ENCODE data around the gene HNRNPLL. TPM values are rescaled to one million over a fixed set of nuclear protein-coding genes. Genes with fewer than 3 reads are reported as not detected.
A peak's percentile ranks its signal among the peaks of the same experiment; 100 is the strongest.

The HNRNPLL gene
- total RNA-seq, 4 donors from 2014 or later, result 35.6 to 100 (median 55.4) TPM

GRCh38 chr2:38534746-38535403, 67.9 kb downstream of the HNRNPLL start:
- Histone ChIP-seq H3K27ac (peak overlapping the region; percentile 77 to 87), H3K36me3 (no peaks in the 10 kb centered on the region), H3K4me1 (peaks cover 0 to 4% of the 10 kb centered on the region in 2 donors), H3K4me3 (peak overlapping the region; percentile 45 to 50), H3K9me3 (no peaks in the 10 kb centered on the region), H3K27me3 (no peaks in the 10 kb centered on the region)
- TF ChIP-seq POLR2A (IDR thresholded peaks at IDR 0.05) (peak in 1 of 2 donors; percentile 49), CTCF (IDR thresholded peaks at IDR 0.05) (no peak)
- DNase-seq, result peak; percentile 51 to 79
- intact Hi-C loops (cut with DNase I; ENCODE audit: low total_unique reads), result loop anchor here (10.0 kb wide), 1 partner anchor 210 kb away; no protein-coding TSS in a partner anchor

- TF ChIP-seq POLR2A (IDR thresholded peaks at IDR 0.05), result no peak
- no peak for TF ChIP-seq CTCF (IDR thresholded peaks at IDR 0.05)
- H3K27ac ChIP-seq, result peak overlapping the region; percentile 11 to 87
- intact Hi-C loops (cut with DNase I; ENCODE audit: low total_unique reads), result loop anchor here (10.0 kb wide), 1 partner anchor 211 kb away; no protein-coding TSS in a partner anchor
- H3K4me1 ChIP-seq, result peaks cover 0 to 4% of the 10 kb centered on the region in 2 donors
- H3K9me3 ChIP-seq, result no peaks in the 10 kb centered on the region
- H3K4me3 ChIP-seq, result peak overlapping the region in 1 of 2 donors; percentile 10
- H3K36me3 ChIP-seq, result no peaks in the 10 kb centered on the region
- H3K27me3 ChIP-seq, result no peaks in the 10 kb centered on the region
- DNase-seq, result no peak
These were observed 68.8 kb downstream of the HNRNPLL start for GRCh38 chr2:38533757-38534545.

GRCh38 chr2:38533180-38533579, 69.5 kb downstream of the HNRNPLL start:
- Histone ChIP-seq H3K4me3 (no peak overlapping the region), H3K27me3 (no peaks in the 10 kb centered on the region), H3K36me3 (no peaks in the 10 kb centered on the region), H3K27ac (peak overlapping the region in 1 of 2 donors; percentile 87), H3K4me1 (peaks cover 4 to 6% of the 10 kb centered on the region in 2 donors), H3K9me3 (no peaks in the 10 kb centered on the region)
- intact Hi-C loops (cut with DNase I; ENCODE audit: low total_unique reads), result loop anchor here (10.0 kb wide), 1 partner anchor 212 kb away; no protein-coding TSS in a partner anchor
- TF ChIP-seq POLR2A (IDR thresholded peaks at IDR 0.05) (no peak), CTCF (IDR thresholded peaks at IDR 0.05) (no peak)
- DNase-seq, result no peak

- Histone ChIP-seq H3K4me1 (peaks cover 4 to 6% of the 10 kb centered on the region in 2 donors), H3K27me3 (no peaks in the 10 kb centered on the region), H3K36me3 (no peaks in the 10 kb centered on the region), H3K9me3 (no peaks in the 10 kb centered on the region), H3K27ac (peak overlapping the region in 1 of 2 donors; percentile 87), H3K4me3 (no peak overlapping the region)
- DNase-seq, result no peak
- no peak for TF ChIP-seq POLR2A (IDR thresholded peaks at IDR 0.05)
- TF ChIP-seq CTCF (IDR thresholded peaks at IDR 0.05), result no peak
- intact Hi-C loops (cut with DNase I; ENCODE audit: low total_unique reads), result loop anchor here (10.0 kb wide), 1 partner anchor 212 kb away; no protein-coding TSS in a partner anchor
These were observed 70.4 kb downstream of the HNRNPLL start for GRCh38 chr2:38532366-38532765.

- DNase-seq, result no peak
- no peaks in the 10 kb centered on the region for H3K36me3 ChIP-seq
- peaks cover 4 to 6% of the 10 kb centered on the region in 2 donors for H3K4me1 ChIP-seq
- no peaks in the 10 kb centered on the region for H3K27me3 ChIP-seq
- H3K4me3 ChIP-seq, result no peak overlapping the region
- no peak overlapping the region for H3K27ac ChIP-seq
- H3K9me3 ChIP-seq, result no peaks in the 10 kb centered on the region
- TF ChIP-seq CTCF (IDR thresholded peaks at IDR 0.05), result no peak
- no peak for TF ChIP-seq POLR2A (IDR thresholded peaks at IDR 0.05)
- intact Hi-C loops (cut with DNase I; ENCODE audit: low total_unique reads), result no loop called here
These were observed 73.5 kb downstream of the HNRNPLL start for GRCh38 chr2:38529208-38529607.

Data from uterus (tissue), 4 donors.